Activated naive CD8-positive, alpha-beta T cell treated with anti-CD3 and anti-CD28 coated beads, Interleukin-2, amount 10 ng/mL, durations not matched to agents 7 days and 5 days (primary cell): ENCODE results near the gene KRTAP10-6. TPM values are rescaled to one million over a fixed set of nuclear protein-coding genes. Genes with fewer than 3 reads are reported as not detected.
"Not testable (repeated sequence)": the region's sequence is repeated elsewhere in the genome, so short reads cannot be mapped to it uniquely, and the experiment has no call there.

Source experiments
- ATAC-seq: fragments of 150-1000 bp; cut with Tn5 transposase; one replicate; pipeline ENCODE4 v1.10.0; 2021; ENCODE audit warnings: low read depth, moderate library complexity
- POLR2A ChIA-PET: fragments of 350-600 bp; sonication (Branson Sonifier 250); formaldehyde crosslinking; loops from one replicate; lab custom pipeline; 2021; ENCODE audit warnings: antibody characterized with exemption; lab: Charles Lee
- DNase-seq: peaks from one replicate; pipeline ENCODE4 v3.0.0; 2021
- H3K27ac Mint-ChIP-seq: one replicate; pipeline ENCODE4 v1.8.0; 2022; ENCODE audit warnings: mild to moderate bottlenecking, mixed read lengths
- H3K27me3 Mint-ChIP-seq: one replicate; pipeline ENCODE4 v1.8.0; 2022; ENCODE audit warnings: mild to moderate bottlenecking, moderate library complexity, mixed read lengths
- H3K36me3 Mint-ChIP-seq: one replicate; pipeline ENCODE4 v1.8.0; 2021; ENCODE audit warnings: mild to moderate bottlenecking, mixed read lengths
- H3K4me1 Mint-ChIP-seq: one replicate; pipeline ENCODE4 v1.8.0; 2021; ENCODE audit warnings: mixed read lengths
- H3K4me3 Mint-ChIP-seq: one replicate; pipeline ENCODE4 v1.8.0; 2022; ENCODE audit warnings: mild to moderate bottlenecking, moderate library complexity, mixed read lengths
- H3K9me3 Mint-ChIP-seq: one replicate; pipeline ENCODE4 v1.8.0; 2021; ENCODE audit warnings: mixed read lengths
- total RNA-seq, 2 experiments: library from RNA; stranded (reverse); gene quantifications; one replicate each; pipeline ENCODE4 v1.2.3, GENCODE V29; 2021

The KRTAP10-6 gene
- total RNA-seq, 2 experiments from 2014 or later = not detected

GRCh38 chr21:44627181-44627822 is 35.0 kb upstream of the KRTAP10-6 start:
- ATAC-seq, H3K4me3 Mint-ChIP-seq, H3K4me1 Mint-ChIP-seq, POLR2A ChIA-PET, DNase-seq, H3K27ac Mint-ChIP-seq, H3K27me3 Mint-ChIP-seq: not testable (repeated sequence)
- peaks cover 19% of the 10 kb centered on the region for H3K36me3 Mint-ChIP-seq
- peaks cover 40% of the 10 kb centered on the region for H3K9me3 Mint-ChIP-seq

DNA sequence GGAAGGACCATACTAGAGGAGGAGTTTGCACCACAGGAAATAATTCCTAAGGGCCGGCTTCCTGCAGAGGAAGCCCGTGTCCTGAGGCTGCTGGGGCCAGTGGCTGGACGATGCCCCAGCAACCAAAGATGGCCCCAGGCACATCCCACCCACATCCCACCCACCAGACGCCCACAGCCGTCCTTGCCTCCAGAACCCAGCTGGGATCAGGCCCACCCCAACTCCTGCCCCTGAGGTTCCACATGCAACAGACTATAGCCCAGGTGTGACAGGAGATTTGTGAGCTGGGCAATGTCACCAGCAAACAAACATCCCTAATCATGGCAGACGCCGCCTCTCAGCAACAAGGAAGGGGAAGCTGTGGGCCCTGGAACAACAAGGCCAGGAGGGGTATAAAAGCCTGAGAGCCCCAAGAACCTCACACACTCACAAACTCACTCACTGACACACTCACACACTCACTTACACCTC is 34.4 kb upstream of the KRTAP10-6 start, which contains the start of gene KRTAP10-9:
KRTAP10-9 (plus strand) TSS at position 421 of the 471 bp plus-strand sequence. CDS start 79 bp downstream, outside the sequence.
- Mint-ChIP-seq H3K9me3 (peaks cover 39% of the 10 kb centered on the region), H3K27me3 (no peaks in the 10 kb centered on the region), H3K4me1 (peaks cover 8% of the 10 kb centered on the region), H3K4me3 (no peak within 1 kb of the TSS), H3K36me3 (peaks cover 19% of the 10 kb centered on the region), H3K27ac (peak within 1 kb of the TSS; percentile 32)
- no peak for ATAC-seq
- POLR2A ChIA-PET = no interaction called here
- DNase-seq = no peak

DNA sequence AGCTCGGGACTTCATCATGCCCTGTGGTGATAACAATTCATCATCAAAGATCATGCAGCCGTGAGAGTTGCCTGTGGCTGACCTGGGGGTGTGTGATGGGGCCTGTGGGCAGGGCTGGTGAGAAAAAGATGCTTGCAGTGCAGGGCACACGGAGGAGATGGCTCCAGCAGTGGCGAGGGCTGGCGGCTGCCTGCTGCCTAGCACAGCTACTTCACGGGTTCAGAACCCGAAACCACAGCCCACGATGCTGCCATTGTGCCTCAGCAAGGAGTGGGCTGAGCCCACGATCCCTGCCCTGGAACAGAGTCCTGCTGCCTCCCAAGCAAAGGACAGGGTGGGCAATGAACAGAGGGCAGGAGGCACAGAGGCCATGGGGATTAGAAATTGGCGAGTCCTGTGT is 34.0 kb upstream of the KRTAP10-6 start:
- POLR2A ChIA-PET = no interaction called here
- H3K9me3 Mint-ChIP-seq = peaks cover 37% of the 10 kb centered on the region
- no peak for ATAC-seq
- peak overlapping the region; percentile 32 for H3K27ac Mint-ChIP-seq
- H3K36me3 Mint-ChIP-seq = peaks cover 19% of the 10 kb centered on the region
- no peak for DNase-seq
- H3K4me1 Mint-ChIP-seq = peaks cover 8% of the 10 kb centered on the region
- no peaks in the 10 kb centered on the region for H3K27me3 Mint-ChIP-seq
- no peak overlapping the region for H3K4me3 Mint-ChIP-seq

DNA sequence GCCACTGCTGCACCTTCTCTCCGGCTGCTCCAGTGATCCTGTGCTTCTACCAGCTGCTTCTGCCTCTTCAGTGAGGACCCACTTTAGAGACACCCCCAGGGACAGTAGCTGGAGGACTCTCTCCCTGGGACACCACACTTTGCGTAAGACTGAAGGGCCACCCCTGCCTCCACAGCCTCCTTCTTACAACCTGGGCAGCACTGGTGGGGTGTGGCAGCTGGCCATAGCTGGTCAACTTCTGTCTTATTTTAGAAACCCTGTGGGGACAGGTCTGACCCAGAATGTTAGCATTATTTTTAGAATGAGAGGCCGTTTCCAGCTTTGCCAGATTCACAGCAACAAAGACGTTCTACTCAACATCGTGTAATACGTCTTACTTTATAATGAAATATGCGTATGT is 33.5 kb upstream of the KRTAP10-6 start:
- Mint-ChIP-seq H3K27ac (no peak overlapping the region), H3K9me3 (peaks cover 34% of the 10 kb centered on the region), H3K4me1 (peaks cover 8% of the 10 kb centered on the region), H3K27me3 (no peaks in the 10 kb centered on the region), H3K4me3 (no peak overlapping the region), H3K36me3 (peaks cover 16% of the 10 kb centered on the region)
- no peak for DNase-seq
- ATAC-seq = no peak
- POLR2A ChIA-PET = no interaction called here

DNA sequence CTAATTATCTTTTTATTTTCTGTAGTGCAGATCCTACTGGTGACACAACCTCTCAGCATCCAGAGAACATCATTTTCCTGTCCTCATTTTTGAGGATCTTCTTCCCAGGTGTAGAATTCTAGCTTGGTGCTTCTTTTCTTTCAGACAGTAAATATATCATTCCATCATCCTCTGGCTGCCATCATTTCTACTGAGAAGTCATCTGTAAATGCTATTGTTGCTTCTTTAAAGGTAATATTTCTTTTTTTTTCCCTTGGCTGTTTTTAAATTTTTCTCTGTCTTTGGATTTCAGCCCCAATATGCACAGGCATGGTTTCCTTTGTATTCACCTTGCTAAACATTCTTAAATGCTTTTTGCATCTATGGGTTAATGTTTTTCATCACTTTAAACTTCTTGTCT is 31.3 kb upstream of the KRTAP10-6 start:
- Mint-ChIP-seq H3K4me1 (peaks cover 12% of the 10 kb centered on the region), H3K27ac (no peak overlapping the region), H3K4me3 (no peak overlapping the region), H3K36me3 (peaks cover 22% of the 10 kb centered on the region), H3K27me3 (no peaks in the 10 kb centered on the region), H3K9me3 (peaks cover 39% of the 10 kb centered on the region)
- ATAC-seq (no peak), DNase-seq (no peak)
- POLR2A ChIA-PET = no interaction called here

DNA sequence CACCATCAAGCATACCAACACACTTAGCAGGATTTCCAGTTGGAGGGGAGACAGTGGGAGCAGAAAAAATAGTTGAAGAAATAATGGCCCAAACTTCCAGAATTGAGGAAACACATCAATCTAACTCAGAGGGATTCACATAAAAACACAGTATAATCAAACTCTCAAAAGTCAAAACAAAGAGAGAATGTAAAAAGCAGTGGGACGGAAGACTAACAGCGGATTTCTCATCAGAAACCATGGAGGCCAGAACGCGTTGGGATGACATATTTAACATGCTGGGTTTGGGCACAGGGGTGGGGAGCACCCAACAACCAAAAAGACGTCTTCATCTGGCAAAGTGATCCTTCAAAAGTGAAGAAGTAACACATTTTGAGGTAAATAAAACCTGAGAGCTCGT is 27.6 kb upstream of the KRTAP10-6 start:
- POLR2A ChIA-PET = interaction anchor here (1.3 kb wide), 2 partner anchors 38 to 62 kb away, joined by 3 to 8 read pairs; partner anchors contain the start of genes KRTAP12-1 and KRTAP12-3
- ATAC-seq (no peak), DNase-seq (no peak)
- Mint-ChIP-seq H3K36me3 (peaks cover 27% of the 10 kb centered on the region), H3K27me3 (no peaks in the 10 kb centered on the region), H3K4me1 (peaks cover 21% of the 10 kb centered on the region), H3K27ac (no peak overlapping the region), H3K9me3 (peaks cover 40% of the 10 kb centered on the region), H3K4me3 (no peak overlapping the region)

- H3K36me3 Mint-ChIP-seq = peaks cover 25% of the 10 kb centered on the region
- H3K4me1 Mint-ChIP-seq = peaks cover 21% of the 10 kb centered on the region
- no peaks in the 10 kb centered on the region for H3K27me3 Mint-ChIP-seq
- H3K4me3 Mint-ChIP-seq = peak overlapping the region; percentile 48
- ATAC-seq (peak; percentile 97), DNase-seq (no peak)
- peaks cover 33% of the 10 kb centered on the region for H3K9me3 Mint-ChIP-seq
- peak overlapping the region; percentile 79 for H3K27ac Mint-ChIP-seq
- POLR2A ChIA-PET = interaction anchor here (1.2 to 1.3 kb wide), 4 partner anchors 10 to 71 kb away, joined by 3 to 8 read pairs (median 4); partner anchors contain the start of genes KRTAP12-1 and KRTAP12-3
These were observed 26.6 kb upstream of the KRTAP10-6 start for GRCh38 chr21:44618909-44619308.

DNA sequence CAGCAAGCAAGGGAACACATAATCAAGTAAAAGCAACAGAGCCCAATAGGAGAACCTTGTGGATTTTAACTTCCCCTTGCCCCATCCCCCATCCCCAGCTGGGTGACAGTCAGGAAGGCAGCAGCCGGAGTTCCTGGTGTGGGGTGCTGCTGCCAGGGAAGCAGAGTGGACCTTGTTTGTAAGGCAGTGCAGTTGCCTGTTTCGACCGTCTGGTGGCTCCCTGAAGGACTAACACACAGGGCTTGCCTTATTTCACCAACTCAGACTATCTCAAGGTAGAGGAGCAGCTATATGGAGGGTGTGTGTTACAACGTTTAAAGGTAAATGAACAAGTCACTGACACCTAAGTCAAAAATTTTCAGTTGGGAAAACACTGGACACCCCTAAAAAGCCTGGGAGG is 26.2 kb upstream of the KRTAP10-6 start:
- DNase-seq (no peak), ATAC-seq (peak; percentile 39)
- Mint-ChIP-seq H3K27ac (peak overlapping the region; percentile 79), H3K36me3 (peaks cover 25% of the 10 kb centered on the region), H3K4me3 (peak overlapping the region; percentile 48), H3K4me1 (peaks cover 21% of the 10 kb centered on the region), H3K27me3 (no peaks in the 10 kb centered on the region), H3K9me3 (peaks cover 32% of the 10 kb centered on the region)
- POLR2A ChIA-PET = interaction anchor here (1.2 to 1.3 kb wide), 4 partner anchors 10 to 71 kb away, joined by 3 to 8 read pairs (median 4); partner anchors contain the start of genes KRTAP12-1 and KRTAP12-3

GRCh38 chr21:44617071-44617501 is 24.8 kb upstream of the KRTAP10-6 start:
- H3K4me1 Mint-ChIP-seq = peaks cover 21% of the 10 kb centered on the region
- no peak for DNase-seq
- no peak for ATAC-seq
- H3K9me3 Mint-ChIP-seq = peaks cover 23% of the 10 kb centered on the region
- no peak overlapping the region for H3K4me3 Mint-ChIP-seq
- H3K27ac Mint-ChIP-seq = no peak overlapping the region
- H3K27me3 Mint-ChIP-seq = no peaks in the 10 kb centered on the region
- POLR2A ChIA-PET = no interaction called here
- peaks cover 23% of the 10 kb centered on the region for H3K36me3 Mint-ChIP-seq

- peak overlapping the region; percentile 9 for H3K27ac Mint-ChIP-seq
- DNase-seq (no peak), ATAC-seq (no peak)
These were observed 24.3 kb upstream of the KRTAP10-6 start for GRCh38 chr21:44616591-44616926.

DNA sequence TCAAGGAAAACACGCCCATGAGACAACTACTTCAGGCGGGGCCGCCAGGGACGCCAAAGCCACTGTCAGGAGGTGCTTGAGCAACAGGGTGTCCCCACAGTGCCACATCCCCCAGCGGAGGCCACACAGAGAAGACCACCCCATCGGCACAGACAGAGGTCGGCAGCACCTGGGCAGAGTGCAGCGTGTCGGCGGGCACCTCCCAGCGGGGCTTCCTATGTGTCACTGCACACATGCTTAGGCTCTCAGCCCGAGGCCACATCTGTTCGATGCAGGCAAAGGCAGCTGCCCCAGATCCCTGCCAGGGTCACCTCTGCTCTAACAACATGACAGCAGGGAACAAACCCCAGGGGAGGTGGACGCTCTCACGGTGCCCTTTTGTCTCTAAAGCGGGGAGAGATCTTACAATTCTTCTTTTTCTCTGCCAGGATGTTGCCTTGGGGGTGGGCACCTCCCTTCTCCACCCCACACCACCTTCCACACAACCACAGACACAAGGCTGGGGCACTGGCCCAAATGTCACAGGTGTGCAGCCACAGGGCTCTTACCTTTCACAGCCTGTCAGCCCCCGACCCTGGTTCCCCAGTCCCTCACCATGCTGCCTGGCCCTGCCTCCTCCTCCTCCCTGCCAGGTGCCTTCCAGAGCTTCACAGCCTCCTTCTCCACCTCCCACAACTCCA is 23.7 kb upstream of the KRTAP10-6 start:
- H3K36me3 Mint-ChIP-seq = peaks cover 23% of the 10 kb centered on the region
- no peaks in the 10 kb centered on the region for H3K27me3 Mint-ChIP-seq
- DNase-seq (no peak), ATAC-seq (no peak)
- POLR2A ChIA-PET = no interaction called here
- H3K4me3 Mint-ChIP-seq = no peak overlapping the region
- peaks cover 21% of the 10 kb centered on the region for H3K4me1 Mint-ChIP-seq
- H3K27ac Mint-ChIP-seq = peak overlapping the region; percentile 9
- H3K9me3 Mint-ChIP-seq = peaks cover 24% of the 10 kb centered on the region

More at GRCh38 chr21:44616591-44616926, 24.3 kb upstream of the KRTAP10-6 start:
- no peaks in the 10 kb centered on the region for H3K27me3 Mint-ChIP-seq
- H3K4me1 Mint-ChIP-seq = peaks cover 21% of the 10 kb centered on the region
- H3K4me3 Mint-ChIP-seq = no peak overlapping the region
- peaks cover 21% of the 10 kb centered on the region for H3K9me3 Mint-ChIP-seq
- peaks cover 23% of the 10 kb centered on the region for H3K36me3 Mint-ChIP-seq
- POLR2A ChIA-PET = no interaction called here

DNA sequence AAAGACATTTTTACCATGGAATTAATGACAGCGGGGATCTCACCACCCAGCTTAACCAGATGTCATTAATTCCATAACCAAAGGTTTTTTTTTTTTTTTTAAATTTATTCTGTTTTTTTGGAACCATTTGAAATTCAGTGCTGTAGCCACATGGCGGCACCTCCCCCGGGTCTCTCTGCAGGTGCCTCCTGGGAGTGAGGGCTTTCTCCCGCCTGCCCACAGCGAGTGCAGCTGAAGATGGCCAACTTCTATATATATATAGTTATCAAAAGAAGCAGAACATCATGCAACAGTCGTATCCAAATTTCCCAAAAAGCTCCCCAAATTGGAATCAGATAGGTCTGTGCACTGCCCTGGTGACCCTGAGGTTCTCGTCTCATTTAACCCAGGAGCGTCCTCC is 23.2 kb upstream of the KRTAP10-6 start:
- Mint-ChIP-seq H3K9me3 (peaks cover 19% of the 10 kb centered on the region), H3K4me1 (peaks cover 21% of the 10 kb centered on the region), H3K27ac (no peak overlapping the region), H3K4me3 (no peak overlapping the region), H3K36me3 (peaks cover 19% of the 10 kb centered on the region), H3K27me3 (no peaks in the 10 kb centered on the region)
- POLR2A ChIA-PET = no interaction called here
- ATAC-seq (no peak), DNase-seq (no peak)

- ATAC-seq (no peak), DNase-seq (no peak)
- Mint-ChIP-seq H3K27ac (no peak overlapping the region), H3K4me1 (peaks cover 21% of the 10 kb centered on the region), H3K36me3 (peaks cover 16% of the 10 kb centered on the region), H3K4me3 (no peak overlapping the region), H3K27me3 (no peaks in the 10 kb centered on the region), H3K9me3 (peaks cover 17% of the 10 kb centered on the region)
- POLR2A ChIA-PET = no interaction called here
These were observed 22.7 kb upstream of the KRTAP10-6 start for GRCh38 chr21:44614961-44615391.
